CD14-positive monocyte (primary cell): ENCODE results near the gene ACTL7A. TPM values are rescaled to one million over a fixed set of nuclear protein-coding genes. Genes with fewer than 3 reads are reported as not detected.
"Not testable (repeated sequence)": the region's sequence is repeated elsewhere in the genome, so short reads cannot be mapped to it uniquely, and the experiment has no call there.

ENCODE experiments used
- DNase-seq, 3 donors: peaks; one replicate each; pipeline ENCODE4 v3.0.0-alpha.2; 2011 to 2022
- H2AFZ ChIP-seq: 2 replicates; pipeline ENCODE4 v1.6.0; 2012; ENCODE audit warnings: mild to moderate bottlenecking, low read depth, low read length, inconsistent platforms; ENCODE audit not compliant: insufficient read depth, poor library complexity, severe bottlenecking
- H3K27ac ChIP-seq, 2 donors: 1 replicate in 1 of 2; 2 replicates in 1 of 2; pipeline ENCODE4 v1.5.1; 2012 to 2013; ENCODE audit warnings: low read length in 2 of 2, control low read depth in 1 of 2, inconsistent platforms in 1 of 2, low read depth in 1 of 2, mild to moderate bottlenecking in 1 of 2
- H3K27me3 ChIP-seq, 2 donors: one replicate each; pipeline versions ENCODE4 v1.6.0 to v1.6.1; 2011 to 2013; ENCODE audit warnings: low read length in 2 of 2; ENCODE audit not compliant: control insufficient read depth in 2 of 2, insufficient read depth in 2 of 2
- H3K36me3 ChIP-seq, 2 donors: replicated peaks in 1 of 2; 1 replicate in 1 of 2; 2 replicates in 1 of 2; pipeline versions ENCODE4 v1.5.1 to v1.6.1; 2012 to 2013; ENCODE audit warnings: low read length in 2 of 2, control low read depth in 1 of 2, inconsistent platforms in 1 of 2, mild to moderate bottlenecking in 1 of 2; ENCODE audit not compliant: insufficient read depth in 2 of 2, control insufficient read depth in 1 of 2
- H3K4me1 ChIP-seq, 2 donors: 1 replicate in 1 of 2; 2 replicates in 1 of 2; pipeline versions ENCODE4 v1.5.1 to v1.6.1; 2012 to 2013; ENCODE audit warnings: low read length in 2 of 2, control low read depth in 1 of 2, inconsistent platforms in 1 of 2, mild to moderate bottlenecking in 1 of 2, moderate library complexity in 1 of 2; ENCODE audit not compliant: insufficient read depth in 2 of 2, control insufficient read depth in 1 of 2
- H3K4me2 ChIP-seq: replicated peaks from 2 replicates; pipeline ENCODE3; 2012; ENCODE audit warnings: low read length, moderate library complexity, mild to moderate bottlenecking; ENCODE audit not compliant: poor library complexity, severe bottlenecking; ENCODE audit errors: extremely low read depth
- H3K4me3 ChIP-seq, 3 experiments: fragments of 200-600 bp in 1 of 3; sonication (generic) in 1 of 3; replicated peaks in 1 of 3; 1 replicate in 2 of 3; 2 replicates in 1 of 3; pipeline ENCODE4 v1.5.1; 2011 to 2013; ENCODE audit warnings: low read length in 3 of 3, mild to moderate bottlenecking in 3 of 3, control low read depth in 2 of 3, low read depth in 2 of 3, inconsistent platforms in 1 of 3, moderate library complexity in 1 of 3
- H3K79me2 ChIP-seq: 2 replicates; pipeline ENCODE4 v1.6.0; 2012; ENCODE audit warnings: mild to moderate bottlenecking, control low read depth, inconsistent platforms, low read length, moderate library complexity; ENCODE audit not compliant: insufficient read depth
- H3K9ac ChIP-seq: 2 replicates; pipeline ENCODE4 v1.6.0; 2017; ENCODE audit warnings: low read length, mild to moderate bottlenecking; ENCODE audit not compliant: insufficient read depth, poor library complexity, severe bottlenecking
- H3K9me3 ChIP-seq, 2 donors: replicated peaks in 1 of 2; 1 replicate in 1 of 2; 2 replicates in 1 of 2; pipeline versions ENCODE4 v1.5.1 to v1.6.1; 2012 to 2013; ENCODE audit warnings: low read length in 2 of 2, control low read depth in 1 of 2; ENCODE audit not compliant: control insufficient read depth in 1 of 2, insufficient read depth in 1 of 2
- H4K20me1 ChIP-seq: 2 replicates; pipeline ENCODE4 v1.6.0; 2012; ENCODE audit warnings: mild to moderate bottlenecking, low read length, control low read depth, moderate library complexity; ENCODE audit not compliant: insufficient read depth
- H3K27ac Mint-ChIP-seq, 7 donors: one replicate each; pipeline ENCODE4 v1.8.0; 2020; ENCODE audit warnings: mild to moderate bottlenecking in 7 of 7, mixed read lengths in 7 of 7, moderate library complexity in 6 of 7, inconsistent platforms in 2 of 7
- H3K27me3 Mint-ChIP-seq, 3 donors: one replicate each; pipeline ENCODE4 v1.8.0; 2021 to 2022; ENCODE audit warnings: low read depth in 3 of 3, mild to moderate bottlenecking in 3 of 3, mixed read lengths in 3 of 3, moderate library complexity in 3 of 3, inconsistent platforms in 1 of 3
- H3K36me3 Mint-ChIP-seq, 2 donors: one replicate each; pipeline ENCODE4 v1.8.0; 2020; ENCODE audit warnings: mixed read lengths in 2 of 2, inconsistent platforms in 1 of 2, mild to moderate bottlenecking in 1 of 2
- H3K4me1 Mint-ChIP-seq: one replicate; pipeline ENCODE4 v1.8.0; 2020; ENCODE audit warnings: mild to moderate bottlenecking, mixed read lengths
- H3K4me3 Mint-ChIP-seq, 2 donors: one replicate each; pipeline ENCODE4 v1.8.0; 2020; ENCODE audit warnings: mild to moderate bottlenecking in 2 of 2, mixed read lengths in 2 of 2, moderate library complexity in 1 of 2
- H3K9me3 Mint-ChIP-seq, 7 donors: one replicate each; pipeline ENCODE4 v1.8.0; 2020 to 2022; ENCODE audit warnings: mixed read lengths in 7 of 7, mild to moderate bottlenecking in 6 of 7, moderate library complexity in 6 of 7, inconsistent platforms in 2 of 7
- WGBS: methylation state at CpG from one replicate; pipeline ENCODE4 v1.1.5; 2013; ENCODE audit warnings: missing lambda C conversion rate; ENCODE audit not compliant: insufficient coverage; 5-methylcytosine and 5-hydroxymethylcytosine counted together
- intact Hi-C, 2 donors: fragments of 100-400 bp; cut with micrococcal nuclease; formaldehyde crosslinking; loops; one replicate each; pipeline versions ENCODE4 v1.15.0 to v1.15.1; 2023
- polyA plus RNA-seq, 3 donors: library from polyadenylated mRNA; depleted of rRNA in 1 of 3; unstranded in 2 of 3; stranded (reverse) in 1 of 3; fragments of 300-500 nt in 2 of 3; fragments of >200 nt in 1 of 3; fragmentation: Illumina TruSeq in 2 of 3; gene quantifications; 1 replicate in 2 of 3; 2 replicates in 1 of 3; pipeline ENCODE4 v1.2.3, GENCODE V29; 2012 to 2021
- TF ChIP-seq, protein P1 (sequence below): fragments of 200-600 bp; IDR thresholded peaks from one replicate; pipeline ENCODE4 v1.8.0; 2022; ENCODE audit warnings: antibody characterized with exemption, mild to moderate bottlenecking

Gene ACTL7A
- polyA plus RNA-seq, 3 donors, result not detected

DNA sequence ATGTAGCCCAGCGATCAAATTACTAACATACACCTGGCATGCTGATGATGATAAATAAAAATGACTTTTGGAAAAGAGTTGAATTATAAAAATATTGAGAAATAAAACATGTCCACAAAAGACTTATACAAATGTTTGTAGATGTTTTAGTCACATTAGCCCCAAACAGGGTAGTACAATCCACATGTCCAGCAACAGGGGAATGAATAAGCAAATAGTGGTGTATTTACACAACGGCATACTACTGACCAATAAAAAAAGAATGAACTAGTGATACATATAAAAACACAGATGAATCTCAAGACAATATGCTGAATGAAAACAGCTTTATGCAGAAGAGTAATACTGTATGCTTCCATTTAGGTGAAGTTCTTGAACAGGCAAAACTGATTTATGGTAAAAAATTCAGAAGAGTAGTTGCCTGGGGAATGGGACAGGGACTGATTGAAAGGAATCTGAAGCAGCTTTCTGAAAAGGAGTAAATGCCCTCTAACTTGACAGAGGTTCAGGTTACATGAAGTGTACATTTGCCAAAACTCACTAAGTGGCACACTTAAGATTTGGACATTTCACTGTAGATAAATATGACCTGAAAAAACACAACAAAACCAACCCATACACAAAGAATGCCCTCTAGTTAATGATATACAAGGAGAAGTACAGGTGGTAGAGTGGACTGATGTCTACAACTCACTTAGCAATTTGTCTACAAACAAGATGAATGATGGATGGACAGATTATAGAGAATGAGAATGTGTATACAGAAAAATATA is 35.4 kb downstream of the ACTL7A start:
- H3K9ac ChIP-seq, result no peak overlapping the region
- intact Hi-C loops, result no loop called here
- H2AFZ ChIP-seq, result no peak overlapping the region
- peaks cover 90 to 92% of the 10 kb centered on the region in 2 donors for H3K36me3 Mint-ChIP-seq
- no peaks in the 10 kb centered on the region for H3K79me2 ChIP-seq
- H3K9me3 Mint-ChIP-seq, result no peaks in the 10 kb centered on the region
- no peaks in the 10 kb centered on the region for H3K9me3 ChIP-seq
- H3K27ac ChIP-seq, result no peak overlapping the region
- DNase-seq, result no peak
- no peaks in the 10 kb centered on the region for H3K4me1 ChIP-seq
- WGBS, result no CpG with 5 or more reads among the region's 2 CpGs
- no peak overlapping the region for H3K4me3 Mint-ChIP-seq
- no peaks in the 10 kb centered on the region for H4K20me1 ChIP-seq
- H3K27me3 ChIP-seq, result no peaks in the 10 kb centered on the region
- TF ChIP-seq, protein P1, sequence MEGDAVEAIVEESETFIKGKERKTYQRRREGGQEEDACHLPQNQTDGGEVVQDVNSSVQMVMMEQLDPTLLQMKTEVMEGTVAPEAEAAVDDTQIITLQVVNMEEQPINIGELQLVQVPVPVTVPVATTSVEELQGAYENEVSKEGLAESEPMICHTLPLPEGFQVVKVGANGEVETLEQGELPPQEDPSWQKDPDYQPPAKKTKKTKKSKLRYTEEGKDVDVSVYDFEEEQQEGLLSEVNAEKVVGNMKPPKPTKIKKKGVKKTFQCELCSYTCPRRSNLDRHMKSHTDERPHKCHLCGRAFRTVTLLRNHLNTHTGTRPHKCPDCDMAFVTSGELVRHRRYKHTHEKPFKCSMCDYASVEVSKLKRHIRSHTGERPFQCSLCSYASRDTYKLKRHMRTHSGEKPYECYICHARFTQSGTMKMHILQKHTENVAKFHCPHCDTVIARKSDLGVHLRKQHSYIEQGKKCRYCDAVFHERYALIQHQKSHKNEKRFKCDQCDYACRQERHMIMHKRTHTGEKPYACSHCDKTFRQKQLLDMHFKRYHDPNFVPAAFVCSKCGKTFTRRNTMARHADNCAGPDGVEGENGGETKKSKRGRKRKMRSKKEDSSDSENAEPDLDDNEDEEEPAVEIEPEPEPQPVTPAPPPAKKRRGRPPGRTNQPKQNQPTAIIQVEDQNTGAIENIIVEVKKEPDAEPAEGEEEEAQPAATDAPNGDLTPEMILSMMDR, result no peak
- no peak overlapping the region for H3K4me3 ChIP-seq
- H3K27ac Mint-ChIP-seq, result no peak overlapping the region
- peaks cover 86 to 99% of the 10 kb centered on the region in 2 donors for H3K36me3 ChIP-seq
- no peaks in the 10 kb centered on the region for H3K4me1 Mint-ChIP-seq
- no peaks in the 10 kb centered on the region for H3K27me3 Mint-ChIP-seq
- H3K4me2 ChIP-seq, result no peak overlapping the region

DNA sequence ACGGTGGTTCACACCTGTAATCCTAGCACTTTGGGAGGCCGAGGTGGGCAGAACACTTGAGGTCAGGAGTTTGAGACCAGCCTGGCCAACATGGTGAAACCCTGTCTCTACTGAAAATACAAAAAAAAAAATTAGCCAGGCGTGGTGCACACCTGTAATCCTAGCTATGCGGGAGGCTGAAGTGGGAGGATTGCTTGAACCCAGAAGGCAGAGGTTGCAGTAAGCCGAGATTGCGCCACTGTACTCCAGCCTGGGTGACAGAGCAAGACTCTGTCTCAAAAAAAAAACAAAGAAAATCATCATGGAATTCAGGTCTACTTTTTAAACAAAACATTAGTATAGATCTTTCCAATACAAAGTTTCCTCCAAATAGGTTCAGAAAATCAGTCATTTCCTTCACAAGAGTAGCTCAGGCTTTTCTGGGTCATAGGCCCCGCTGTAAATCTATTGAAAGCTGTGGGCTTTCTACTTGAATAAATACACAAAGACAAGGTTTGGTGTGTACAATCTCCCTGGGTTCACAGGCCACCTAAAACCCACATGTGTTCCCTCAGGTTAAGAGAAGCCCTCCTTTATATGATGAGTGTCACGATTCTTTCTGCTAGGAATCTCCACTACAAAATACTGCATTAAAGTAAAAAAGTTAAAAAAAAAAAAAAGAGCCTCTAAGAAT is 37.1 kb downstream of the ACTL7A start:
- intact Hi-C loops, H2AFZ ChIP-seq, H3K4me2 ChIP-seq, H3K4me3 ChIP-seq, H3K27me3 Mint-ChIP-seq, H3K79me2 ChIP-seq, H3K27ac ChIP-seq, H3K9me3 Mint-ChIP-seq, DNase-seq, H3K4me3 Mint-ChIP-seq, H3K27me3 ChIP-seq, H3K9ac ChIP-seq, H3K27ac Mint-ChIP-seq, H4K20me1 ChIP-seq, H3K4me1 ChIP-seq, H3K9me3 ChIP-seq: not testable (repeated sequence)
- H3K4me1 Mint-ChIP-seq, result peaks cover 10% of the 10 kb centered on the region
- H3K36me3 ChIP-seq, result peaks cover 74 to 98% of the 10 kb centered on the region in 2 donors
- peaks cover 93 to 94% of the 10 kb centered on the region in 2 donors for H3K36me3 Mint-ChIP-seq
- WGBS, result 100% methylated on average over 4 of the region's 8 CpGs
